WTC11 (cell line): ENCODE data around the gene CYP4X1. TPM values are rescaled to one million over a fixed set of nuclear protein-coding genes. Genes with fewer than 3 reads are reported as not detected.
A peak's percentile ranks its signal among the peaks of the same experiment; 100 is the strongest.
"Not testable (repeated sequence)": the region's sequence is repeated elsewhere in the genome, so short reads cannot be mapped to it uniquely, and the experiment has no call there.

Experiments used
- ATAC-seq: fragments of 200-7000 bp; cut with Tn5 transposase; 2 replicates; pipeline ENCODE4 v1.10.0; 2021; ENCODE audit warnings: mild to moderate bottlenecking, moderate library complexity
- CTCF ChIA-PET: fragments of 300-600 bp; sonication (Branson Sonifier 250); formaldehyde crosslinking; loops from one replicate; lab custom pipeline; 2021; ENCODE audit warnings: antibody characterized with exemption; lab: Charles Lee
- POLR2A ChIA-PET: fragments of 350-600 bp; sonication (Branson Sonifier 250); formaldehyde crosslinking; loops from one replicate; lab custom pipeline; 2021; ENCODE audit warnings: antibody characterized with exemption; lab: Charles Lee
- DNase-seq: peaks from one replicate; pipeline ENCODE4 v3.0.0; 2021; ENCODE audit warnings: low spot score
- H3K27ac Mint-ChIP-seq: 2 replicates; pipeline ENCODE4 v1.8.0; 2021; ENCODE audit warnings: mixed read lengths
- H3K27me3 Mint-ChIP-seq: 2 replicates; pipeline ENCODE4 v1.8.0; 2021; ENCODE audit warnings: low read depth, mild to moderate bottlenecking, moderate library complexity, mixed read lengths
- H3K36me3 Mint-ChIP-seq: 2 replicates; pipeline ENCODE4 v1.8.0; 2021; ENCODE audit warnings: mixed read lengths
- H3K4me1 Mint-ChIP-seq: 2 replicates; pipeline ENCODE4 v1.8.0; 2022; ENCODE audit warnings: mixed read lengths
- H3K4me3 Mint-ChIP-seq: 2 replicates; pipeline ENCODE4 v1.8.0; 2021; ENCODE audit warnings: mild to moderate bottlenecking, moderate library complexity, mixed read lengths
- H3K9me3 Mint-ChIP-seq: 2 replicates; pipeline ENCODE4 v1.8.0; 2021; ENCODE audit warnings: mixed read lengths
- AR ChIP-seq: fragments of 250-450 bp; sonication (Bioruptor Pico); IDR thresholded peaks from 2 replicates; pipeline ENCODE4 v1.9.0; 2021; ENCODE audit warnings: mild to moderate bottlenecking
- ATF3 ChIP-seq: sonication (generic); formaldehyde crosslinking; conservative IDR thresholded peaks from 2 replicates; pipeline ENCODE4 v1.8.1; 2022; ENCODE audit warnings: mild to moderate bottlenecking, missing genetic modification reagents
- ETV6 ChIP-seq: sonication (generic); formaldehyde crosslinking; IDR thresholded peaks from 2 replicates; pipeline ENCODE4 v1.8.1; 2022; ENCODE audit warnings: mild to moderate bottlenecking, missing genetic modification reagents
- FOXP4 ChIP-seq: sonication (generic); formaldehyde crosslinking; IDR thresholded peaks from 2 replicates; pipeline ENCODE4 v1.8.0; 2022; ENCODE audit warnings: mild to moderate bottlenecking, missing genetic modification reagents
- MAX ChIP-seq: sonication (generic); formaldehyde crosslinking; IDR thresholded peaks from 2 replicates; pipeline ENCODE4 v1.8.0; 2022; ENCODE audit warnings: mild to moderate bottlenecking, missing genetic modification reagents
- MYBL2 ChIP-seq: sonication (generic); formaldehyde crosslinking; IDR thresholded peaks from 2 replicates; pipeline ENCODE4 v1.8.1; 2023; ENCODE audit warnings: mild to moderate bottlenecking, moderate library complexity, missing genetic modification reagents
- NFYB ChIP-seq: sonication (generic); formaldehyde crosslinking; conservative IDR thresholded peaks from 2 replicates; pipeline ENCODE4 v1.8.0; 2022; ENCODE audit warnings: low read depth, missing genetic modification reagents
- OVOL2 ChIP-seq: fragments of 250-450 bp; sonication (Bioruptor Pico); IDR thresholded peaks from 2 replicates; pipeline ENCODE4 v1.9.0; 2021; ENCODE audit warnings: mild to moderate bottlenecking, borderline replicate concordance
- PREB ChIP-seq: sonication (generic); formaldehyde crosslinking; IDR thresholded peaks from 2 replicates; pipeline ENCODE4 v1.8.1; 2022; ENCODE audit warnings: mild to moderate bottlenecking, missing genetic modification reagents, moderate library complexity, borderline replicate concordance
- RELA ChIP-seq: sonication (generic); formaldehyde crosslinking; IDR thresholded peaks from 2 replicates; pipeline ENCODE4 v1.8.1; 2022; ENCODE audit warnings: missing genetic modification reagents, mild to moderate bottlenecking, borderline replicate concordance
- TEAD1 ChIP-seq: sonication (generic); formaldehyde crosslinking; IDR thresholded peaks from 2 replicates; pipeline ENCODE4 v1.8.0; 2022; ENCODE audit warnings: mild to moderate bottlenecking, missing genetic modification reagents
- ZNF121 ChIP-seq: sonication (generic); formaldehyde crosslinking; IDR thresholded peaks from 2 replicates; pipeline ENCODE4 v1.8.0; 2023; ENCODE audit warnings: missing genetic modification reagents
- ZNF281 ChIP-seq: sonication (generic); formaldehyde crosslinking; IDR thresholded peaks from 2 replicates; pipeline ENCODE4 v1.8.0; 2023; ENCODE audit warnings: mild to moderate bottlenecking, missing genetic modification reagents
- total RNA-seq: library from RNA; stranded (reverse); gene quantifications from 3 replicates; pipeline ENCODE4 v1.2.3, GENCODE V29; 2021

CYP4X1 gene
- total RNA-seq, 1 experiment from 2014 or later, result 1.3 TPM

GRCh38 chr1:46983830-46984586, 39.5 kb upstream of the CYP4X1 start:
- ChIA-PET POLR2A (no interaction called here), CTCF (interaction anchor here (0.6 to 1.8 kb wide), 4 partner anchors 18 to 195 kb away, joined by 3 to 6 read pairs (median 4); no protein-coding TSS in a partner anchor)
- Mint-ChIP-seq H3K36me3 (peaks cover 17% of the 10 kb centered on the region), H3K27me3 (peaks cover 4% of the 10 kb centered on the region; the same call in 1 of the 2 replicates), H3K9me3 (peaks cover 20% of the 10 kb centered on the region), H3K27ac (no peak overlapping the region), H3K4me3 (no peak overlapping the region), H3K4me1 (peaks cover 34% of the 10 kb centered on the region)
- TF ChIP-seq PREB, result no peak
- no peak for TF ChIP-seq MAX (CRISPR knock-in tag)
- no peak for TF ChIP-seq ETV6
- DNase-seq (no peak), ATAC-seq (peak; percentile 79)

- POLR2A ChIA-PET, H3K27me3 Mint-ChIP-seq, DNase-seq, H3K36me3 Mint-ChIP-seq, CTCF ChIA-PET, H3K4me3 Mint-ChIP-seq, H3K27ac Mint-ChIP-seq, ATAC-seq, H3K4me1 Mint-ChIP-seq, H3K9me3 Mint-ChIP-seq: not testable (repeated sequence)
Measured at GRCh38 chr1:46990541-46990940, 32.9 kb upstream of the CYP4X1 start.

GRCh38 chr1:46991083-46991923, 32.2 kb upstream of the CYP4X1 start:
- ATAC-seq (peak; percentile 86), DNase-seq (no peak)
- Mint-ChIP-seq H3K4me3 (no peak overlapping the region), H3K27ac (no peak overlapping the region), H3K27me3 (no peaks in the 10 kb centered on the region), H3K4me1 (peaks cover 6% of the 10 kb centered on the region), H3K36me3 (no peaks in the 10 kb centered on the region), H3K9me3 (no peaks in the 10 kb centered on the region)
- no peak for TF ChIP-seq ZNF121 (CRISPR knock-in tag)
- TF ChIP-seq MYBL2, result no peak
- TF ChIP-seq AR (CRISPR knock-in tag), result no peak
- no peak for TF ChIP-seq MAX (CRISPR knock-in tag)
- ChIA-PET CTCF (interaction anchor here (0.6 to 1.4 kb wide), 7 partner anchors 11 to 277 kb away, joined by 3 to 5 read pairs (median 3); no protein-coding TSS in a partner anchor), POLR2A (no interaction called here)

GRCh38 chr1:46996659-46997281, 26.7 kb upstream of the CYP4X1 start:
- H3K27me3 Mint-ChIP-seq, result no peaks in the 10 kb centered on the region
- H3K9me3 Mint-ChIP-seq, result no peaks in the 10 kb centered on the region
- ATAC-seq, result no peak
- peaks cover 20% of the 10 kb centered on the region for H3K4me1 Mint-ChIP-seq
- POLR2A ChIA-PET, result no interaction called here
- DNase-seq, result no peak
- CTCF ChIA-PET, result no interaction called here
- no peaks in the 10 kb centered on the region for H3K36me3 Mint-ChIP-seq
- TF ChIP-seq NFYB (CRISPR knock-in tag) (no peak), ZNF281 (no peak), PREB (no peak), FOXP4 (CRISPR knock-in tag) (no peak), TEAD1 (CRISPR knock-in tag) (no peak), RELA (CRISPR knock-in tag) (no peak), OVOL2 (no peak), ATF3 (CRISPR knock-in tag) (no peak)
- no peak overlapping the region for H3K27ac Mint-ChIP-seq
- H3K4me3 Mint-ChIP-seq, result no peak overlapping the region
